DMS53 treated with DMSO at 0.1 percent for 48 hours (cell line): Measurements from ENCODE around the gene RBMS3.
"Not testable (repeated sequence)": the region's sequence is repeated elsewhere in the genome, so short reads cannot be mapped to it uniquely, and the experiment has no call there.

Experiments used
- DNase-seq: peaks from one replicate; lab custom pipeline; 2025; ENCODE audit not compliant: unreplicated experiment; lab: John Stamatoyannopoulos, UW

Gene RBMS3

GRCh38 chr3:29759411-29760225 is 478.7 kb downstream of the RBMS3 start:
- DNase-seq = no peak

- no peak for DNase-seq
Measured at GRCh38 chr3:29760226-29760685, 479.4 kb downstream of the RBMS3 start.

GRCh38 chr3:29761517-29761916 is 480.6 kb downstream of the RBMS3 start:
- DNase-seq = no peak

GRCh38 chr3:29763115-29763514 is 482.2 kb downstream of the RBMS3 start:
- no peak for DNase-seq

- no peak for DNase-seq
Measured at GRCh38 chr3:29764041-29764440, 483.2 kb downstream of the RBMS3 start.

GRCh38 chr3:29764603-29765254 is 483.9 kb downstream of the RBMS3 start:
- DNase-seq = no peak

- DNase-seq = no peak
Measured at GRCh38 chr3:29771602-29772001, 490.7 kb downstream of the RBMS3 start.

- no peak for DNase-seq
Measured at GRCh38 chr3:29772436-29772835, 491.6 kb downstream of the RBMS3 start.

- no peak for DNase-seq
Measured at GRCh38 chr3:29773481-29773880, 492.6 kb downstream of the RBMS3 start.

- DNase-seq = no peak
Measured at GRCh38 chr3:29775340-29775739, 494.5 kb downstream of the RBMS3 start.

GRCh38 chr3:29777869-29778268 is 497.0 kb downstream of the RBMS3 start:
- no peak for DNase-seq

- DNase-seq = no peak
Measured at GRCh38 chr3:29789686-29790085, 508.8 kb downstream of the RBMS3 start.

GRCh38 chr3:29796808-29797207 is 515.9 kb downstream of the RBMS3 start:
- no peak for DNase-seq

- DNase-seq = no peak
Measured at GRCh38 chr3:29802057-29802456, 521.2 kb downstream of the RBMS3 start.

GRCh38 chr3:29804044-29804443 is 523.2 kb downstream of the RBMS3 start:
- DNase-seq = no peak

GRCh38 chr3:29805757-29806156 is 524.9 kb downstream of the RBMS3 start:
- DNase-seq = no peak

- DNase-seq = not testable (repeated sequence)
Measured at GRCh38 chr3:29808324-29808723, 527.5 kb downstream of the RBMS3 start.

GRCh38 chr3:29822071-29822470 is 541.2 kb downstream of the RBMS3 start:
- no peak for DNase-seq

GRCh38 chr3:29823233-29823632 is 542.4 kb downstream of the RBMS3 start:
- DNase-seq = no peak

GRCh38 chr3:29826712-29827111 is 545.8 kb downstream of the RBMS3 start:
- DNase-seq = no peak

- DNase-seq = no peak
Measured at GRCh38 chr3:29827756-29828155, 546.9 kb downstream of the RBMS3 start.

- no peak for DNase-seq
Measured at GRCh38 chr3:29829340-29829739, 548.5 kb downstream of the RBMS3 start.
